Stimulated activated CD8-positive, alpha-beta memory T cell treated with anti-CD3 and anti-CD28 coated beads, Interleukin-15, amount 100 ng/mL, for 1 hour (primary cell): Measurements from ENCODE around the gene ACO2.
"Not testable (repeated sequence)": the region's sequence is repeated elsewhere in the genome, so short reads cannot be mapped to it uniquely, and the experiment has no call there.

ENCODE experiments used
- DNase-seq: peaks from one replicate; pipeline ENCODE4 v3.0.0-alpha.2; 2020; ENCODE audit warnings: low read depth

The ACO2 gene

DNA sequence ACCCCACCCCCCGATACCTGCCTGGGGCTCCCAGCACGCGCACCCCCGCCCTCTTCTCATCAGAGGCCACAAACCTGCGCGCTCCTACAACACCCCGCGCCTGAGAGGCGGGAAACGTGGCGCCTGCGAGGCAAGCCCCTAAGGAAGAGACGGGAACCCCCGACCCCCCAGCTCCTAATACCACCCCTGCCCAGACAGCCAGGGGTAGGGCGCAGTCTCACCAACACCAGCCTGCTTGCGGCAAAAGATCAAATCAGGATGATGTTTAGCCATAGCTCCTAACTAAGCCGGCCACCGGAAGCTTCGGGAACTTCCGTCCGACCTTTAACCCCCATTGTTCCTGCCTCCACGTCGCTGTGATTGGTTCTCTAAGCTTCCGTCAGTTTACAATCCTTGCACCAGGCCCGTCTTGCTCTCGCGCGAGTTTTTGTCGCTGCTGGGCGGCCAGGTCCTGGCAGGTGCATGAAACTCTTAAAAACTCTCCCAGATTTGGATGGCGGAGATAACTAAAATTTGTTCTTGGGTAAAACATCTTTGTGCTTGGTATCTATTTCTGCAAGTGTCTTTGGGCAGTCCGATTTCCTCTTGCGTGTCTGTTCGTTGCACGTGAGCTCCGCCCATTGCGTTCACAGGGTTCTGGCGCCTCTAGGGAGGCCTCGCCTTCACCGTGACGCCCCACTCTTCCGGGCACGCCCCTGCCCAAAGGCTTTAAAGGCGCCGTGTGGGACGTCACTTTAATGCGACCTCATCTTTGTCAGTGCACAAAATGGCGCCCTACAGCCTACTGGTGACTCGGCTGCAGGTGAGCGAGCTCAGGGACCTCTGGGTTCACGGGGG is at the start of gene ACO2, which contains the start of gene PHF5A:
Gene ACO2 (plus strand): TSS at position 737 of the 837 bp plus-strand sequence. CDS start 30 bp downstream, at position 767.
Gene PHF5A (minus strand): TSS at position 312 of the 837 bp plus-strand sequence. CDS start 39 bp downstream, at position 273.
- DNase-seq, result peak; percentile 99

GRCh38 chr22:41425660-41426365 is 43.1 kb upstream of the ACO2 start:
- no peak for DNase-seq

DNA sequence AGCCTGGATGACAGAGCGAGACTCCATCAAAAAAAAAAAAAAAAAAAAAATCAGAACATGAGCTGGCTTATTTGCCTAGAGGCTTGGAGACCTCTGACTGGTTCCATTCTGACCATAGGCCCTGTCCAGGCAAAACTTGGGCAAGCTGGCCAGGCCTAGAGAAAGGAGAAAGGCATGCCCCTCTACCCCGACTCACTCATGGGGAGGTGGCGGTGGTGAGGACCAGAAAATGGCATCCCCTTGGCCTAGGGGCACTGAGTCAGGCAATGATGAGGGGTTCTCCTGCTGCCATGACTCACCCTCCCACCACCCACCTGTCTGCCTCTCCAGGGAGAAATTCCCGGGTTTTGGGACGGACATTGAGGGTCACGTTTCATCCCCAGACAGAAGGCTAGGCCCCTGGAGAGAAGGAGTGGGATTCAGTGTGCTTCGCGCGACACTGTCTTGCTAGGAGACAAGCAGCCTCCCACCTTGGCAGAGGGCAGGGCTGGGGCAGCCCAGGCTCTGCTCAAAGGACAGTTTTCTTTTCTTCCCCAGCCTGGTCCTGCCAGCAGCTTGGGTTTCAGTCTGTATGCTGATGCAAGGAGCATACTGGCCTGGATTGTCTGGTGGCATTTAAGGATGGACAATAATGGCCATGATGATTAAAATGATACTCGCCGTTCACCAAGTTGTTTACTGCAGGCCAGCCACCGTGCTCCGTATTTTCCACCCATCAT is 39.5 kb upstream of the ACO2 start:
- no peak for DNase-seq

- DNase-seq, result no peak
These were observed 39.0 kb upstream of the ACO2 start for GRCh38 chr22:41429951-41430332.

DNA sequence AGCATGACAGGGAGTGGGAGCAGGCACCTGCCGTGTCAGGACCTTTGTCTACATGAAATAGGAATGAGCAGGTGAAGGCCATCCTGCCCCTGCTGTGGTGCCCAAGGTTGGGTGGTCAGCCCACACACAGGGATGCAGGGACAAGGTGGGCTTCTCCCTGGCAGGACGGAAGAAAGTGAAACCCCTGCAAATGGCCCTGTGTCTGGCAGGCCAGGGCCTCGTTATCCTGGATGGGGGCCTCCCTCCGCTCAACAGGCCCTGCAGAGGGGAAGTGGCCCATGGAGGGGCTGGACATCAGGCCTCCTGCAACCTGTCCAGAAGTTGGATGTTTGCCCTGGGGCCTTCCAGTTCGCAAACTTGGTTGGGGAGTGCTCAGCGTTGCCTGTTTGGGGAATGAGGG is 37.3 kb upstream of the ACO2 start:
- no peak for DNase-seq

DNA sequence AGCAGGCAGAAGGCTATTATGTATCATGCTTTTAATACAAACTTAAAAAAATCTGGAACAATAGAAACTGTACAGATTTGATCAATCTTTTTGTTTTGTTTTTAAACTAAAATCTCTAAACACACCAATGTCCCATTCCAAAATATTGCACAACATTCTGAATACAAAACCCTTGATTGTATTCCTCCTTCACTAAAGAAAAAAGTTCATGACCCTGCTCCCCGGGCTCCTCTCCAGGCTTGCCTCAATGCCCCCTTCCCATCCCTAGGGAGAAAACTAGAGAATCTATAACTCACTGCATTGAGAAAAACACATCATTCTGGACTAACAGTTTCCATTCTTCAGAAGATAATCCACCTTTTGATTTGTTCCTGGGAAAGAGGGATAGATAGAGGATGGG is 35.4 kb upstream of the ACO2 start:
- DNase-seq, result not testable (repeated sequence)

DNA sequence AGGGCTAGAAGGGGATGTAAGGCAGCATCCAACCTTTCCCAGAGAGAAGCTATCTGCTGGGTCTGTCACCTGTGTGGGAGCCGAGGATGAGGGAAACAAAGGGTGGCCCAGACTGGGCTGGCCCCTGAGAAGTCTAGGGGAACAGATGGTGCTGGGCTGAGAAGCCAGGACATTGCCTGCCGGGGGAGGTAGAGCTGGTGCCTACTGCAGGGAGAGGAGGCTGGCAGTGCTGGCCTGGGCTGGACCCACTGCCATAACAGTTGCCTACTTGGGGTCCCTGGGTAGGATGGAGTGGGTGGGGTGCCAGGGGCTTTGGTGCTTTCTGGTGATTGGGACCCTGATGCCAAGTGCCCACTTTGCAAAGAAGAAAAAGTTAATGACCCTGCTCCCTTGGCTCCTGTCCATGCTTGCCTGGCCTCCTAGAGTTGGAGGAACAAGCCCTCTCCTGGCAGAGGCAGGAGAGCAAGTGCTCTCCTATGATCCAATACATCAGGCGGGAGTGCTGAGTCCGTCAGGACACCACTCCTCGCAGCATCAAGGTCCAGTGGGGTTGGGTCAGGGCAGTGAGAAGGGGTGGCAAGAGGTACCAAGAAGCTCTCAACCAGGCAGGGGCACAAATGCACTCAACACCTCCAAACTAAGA is 34.4 kb upstream of the ACO2 start:
- DNase-seq, result not testable (repeated sequence)

DNA sequence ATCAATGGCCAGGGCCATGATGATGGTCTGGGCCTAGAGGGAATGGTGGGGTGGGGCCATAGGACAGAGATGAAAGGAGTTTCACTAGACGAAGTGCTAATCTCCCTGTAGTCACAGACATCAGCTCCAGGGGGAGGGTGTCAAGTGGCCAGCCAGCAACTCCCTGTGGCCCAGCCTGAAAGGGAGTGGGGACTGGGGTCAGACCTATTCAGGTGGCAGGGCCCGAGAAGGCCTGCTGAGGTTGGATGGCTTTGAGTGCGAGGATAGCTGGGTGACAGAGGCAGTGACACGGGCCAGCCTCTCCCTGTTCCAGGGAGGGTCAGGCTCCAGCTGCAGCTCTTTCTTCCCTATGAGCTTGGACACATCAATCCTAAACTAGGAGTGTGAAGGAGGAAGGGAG is 33.4 kb upstream of the ACO2 start:
- DNase-seq, result no peak

DNA sequence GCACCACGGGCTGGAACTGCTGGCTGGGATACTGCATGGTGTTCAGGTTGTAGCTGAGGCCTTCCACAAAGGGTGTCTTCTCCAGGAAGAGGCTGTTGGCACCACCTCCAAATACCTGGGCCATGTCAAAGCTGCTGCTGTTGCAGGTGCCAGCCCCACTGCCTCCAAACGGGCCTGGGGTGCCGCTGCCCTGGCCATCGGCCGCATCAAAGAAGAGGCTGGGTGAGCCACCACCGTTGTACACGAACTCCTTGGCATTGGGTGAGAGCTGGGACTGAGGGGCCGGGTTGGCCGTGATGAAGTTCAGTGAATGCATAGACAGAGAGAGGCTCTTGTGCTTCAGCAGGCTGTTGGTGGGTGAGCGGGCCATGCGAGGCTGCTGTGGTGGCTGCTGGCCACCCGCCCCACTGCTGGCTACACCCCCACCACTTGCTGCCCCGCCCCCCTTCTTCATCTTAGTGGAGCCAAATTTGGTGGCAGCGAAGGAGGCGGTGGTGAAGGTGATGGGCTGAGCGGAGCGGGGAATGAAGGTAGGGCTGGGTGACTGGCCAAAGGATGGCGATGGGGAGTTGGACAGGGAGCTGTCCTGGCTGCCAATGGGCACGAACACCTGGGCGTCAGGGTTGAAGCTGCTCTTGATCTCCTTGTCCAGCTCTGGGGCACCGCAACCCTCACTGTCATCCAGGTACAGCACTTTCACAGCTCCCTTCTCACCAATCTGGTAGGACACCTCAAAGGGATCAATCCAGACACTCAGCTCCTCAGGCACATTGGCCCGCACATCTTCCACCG is 32.4 kb upstream of the ACO2 start:
- no peak for DNase-seq

- no peak for DNase-seq
These were observed 31.7 kb upstream of the ACO2 start for GRCh38 chr22:41437198-41437597.

GRCh38 chr22:41440511-41440910 is 28.4 kb upstream of the ACO2 start:
- not testable (repeated sequence) for DNase-seq

- no peak for DNase-seq
These were observed 26.6 kb upstream of the ACO2 start for GRCh38 chr22:41442240-41442792.

DNA sequence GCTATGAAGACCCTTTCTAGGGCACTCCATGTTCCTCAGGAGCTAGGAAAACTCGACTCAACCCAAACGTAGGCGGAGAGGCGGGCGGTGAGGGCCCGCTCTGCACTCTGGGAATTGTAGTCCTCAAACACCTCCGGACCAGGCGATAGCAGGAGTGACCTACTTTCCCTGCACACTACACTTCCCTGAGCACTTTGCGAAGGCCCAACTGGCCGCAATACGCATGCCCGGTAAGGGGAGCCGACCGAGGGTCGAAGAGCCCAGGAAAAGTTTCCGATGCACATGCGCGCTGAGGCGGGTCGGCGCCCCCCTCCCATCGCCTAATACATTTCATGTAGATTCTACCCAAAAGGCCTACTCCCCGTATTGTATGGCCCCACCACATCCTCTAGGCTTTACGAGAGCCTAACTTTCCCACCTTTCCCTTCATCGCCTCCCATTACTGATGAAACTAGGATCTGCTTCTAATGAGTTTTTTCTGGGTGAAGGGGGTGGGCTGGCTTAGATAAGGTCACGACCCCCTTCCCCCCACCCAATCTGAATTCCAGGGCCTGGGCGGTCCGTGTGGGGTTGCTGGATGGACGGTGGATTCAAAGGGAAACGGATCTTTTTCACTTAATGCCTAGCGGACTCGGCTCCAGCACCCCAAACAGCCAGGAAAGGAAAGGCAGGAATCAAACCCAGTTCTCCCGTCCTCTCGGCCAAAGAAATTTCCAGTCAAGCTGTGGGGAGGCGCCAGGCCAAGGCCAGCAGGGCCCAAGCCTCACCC is 24.4 kb upstream of the ACO2 start:
- DNase-seq, result peak; percentile 59

- no peak for DNase-seq
These were observed 23.5 kb upstream of the ACO2 start for GRCh38 chr22:41445129-41446056.

DNA sequence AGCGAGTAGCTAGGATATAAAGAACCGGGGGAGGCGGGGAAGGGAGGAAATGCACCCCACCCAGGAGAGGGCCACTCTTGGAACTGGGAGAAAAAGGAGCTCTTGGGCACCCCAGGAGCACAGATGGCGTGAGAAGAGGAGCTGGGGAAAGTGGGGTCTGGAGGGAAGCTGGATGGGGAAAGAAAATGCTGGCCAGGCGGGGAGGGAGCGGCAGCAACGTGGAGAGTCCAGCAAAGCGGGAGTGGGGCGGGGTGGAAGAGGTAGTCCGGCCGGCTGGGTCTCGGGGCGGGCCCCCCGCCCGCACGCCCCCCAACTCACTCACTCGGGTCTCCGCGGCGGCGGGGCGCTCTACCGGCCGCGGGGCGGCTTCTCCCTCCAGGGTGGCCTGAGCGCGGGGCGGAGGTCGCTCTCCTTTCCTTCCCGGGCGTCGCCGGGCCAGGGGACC is 22.8 kb upstream of the ACO2 start:
- no peak for DNase-seq

DNA sequence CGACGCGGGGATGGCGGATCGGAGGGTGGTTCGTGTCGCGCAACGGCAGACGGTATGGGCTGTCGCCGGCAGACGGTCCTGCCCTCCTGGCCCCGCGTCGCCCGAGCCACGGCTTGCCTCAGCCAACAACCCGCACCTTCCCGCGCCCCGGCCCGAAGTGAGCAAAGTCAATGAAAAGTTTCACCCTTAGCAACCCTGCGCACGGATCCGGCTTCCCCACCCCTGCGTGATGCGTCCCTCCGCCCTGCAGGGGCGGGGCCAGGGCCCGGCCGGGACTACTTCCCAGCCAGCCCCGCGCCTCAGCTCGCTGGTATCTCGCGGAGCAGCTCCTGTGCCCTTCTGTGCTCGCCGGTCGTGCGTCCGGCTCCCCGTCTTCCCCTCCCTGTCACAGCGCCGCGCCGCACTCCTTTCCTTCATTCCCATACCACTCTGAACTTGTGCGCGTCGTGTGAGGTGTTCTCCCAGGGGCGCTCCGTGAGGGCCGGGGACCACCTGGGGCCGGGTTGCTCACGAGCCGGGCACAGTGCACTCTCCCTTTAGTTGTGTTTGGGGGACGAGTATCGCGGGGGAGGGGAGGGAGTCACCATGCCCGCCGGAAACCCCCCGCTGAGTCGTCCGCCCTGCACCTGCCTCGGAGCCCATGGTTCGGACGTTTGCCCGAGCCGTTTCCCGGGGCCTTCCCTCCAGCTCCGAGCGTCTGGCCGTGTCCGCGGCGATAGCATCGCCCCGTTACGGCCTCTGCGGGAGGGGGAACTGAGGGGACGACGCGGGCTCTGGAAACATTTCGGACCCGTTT is 22.1 kb upstream of the ACO2 start, which contains the start of gene TOB2:
Gene TOB2 (minus strand): TSS at position 163 of the 796 bp plus-strand sequence. CDS start 9,456 bp downstream, outside the sequence.
- DNase-seq, result peak; percentile 90

- DNase-seq, result peak; percentile 31
These were observed 21.3 kb upstream of the ACO2 start for GRCh38 chr22:41447435-41448188.
